Natural killer cell (primary cell): ENCODE data around the gene CIROP. TPM values are rescaled to one million over a fixed set of nuclear protein-coding genes. Genes with fewer than 3 reads are reported as not detected.

ENCODE experiments used
- ATAC-seq, 3 donors: fragments of 150-1000 bp in 2 of 3; fragments of 200-7000 bp in 1 of 3; cut with Tn5 transposase; 1 replicate in 1 of 3; 2 replicates in 2 of 3; pipeline ENCODE4 v1.10.0; 2021; ENCODE audit warnings: mild to moderate bottlenecking in 2 of 3, moderate library complexity in 2 of 3
- DNase-seq, 2 donors: peaks; one replicate each; pipeline versions ENCODE4 v3.0.0 to v3.0.0-alpha.2; 2013 to 2021; ENCODE audit warnings: mixed read lengths in 1 of 2
- H3K27ac ChIP-seq: one replicate; pipeline ENCODE4 v1.5.1; 2013; ENCODE audit warnings: mild to moderate bottlenecking, low read length
- H3K27me3 ChIP-seq: one replicate; pipeline ENCODE4 v1.6.1; 2013; ENCODE audit warnings: low read length; ENCODE audit not compliant: control insufficient read depth, insufficient read depth
- H3K36me3 ChIP-seq: one replicate; pipeline ENCODE4 v1.6.1; 2013; ENCODE audit warnings: low read length; ENCODE audit not compliant: control insufficient read depth, insufficient read depth
- H3K4me1 ChIP-seq: one replicate; pipeline ENCODE4 v1.6.1; 2013; ENCODE audit warnings: low read length; ENCODE audit not compliant: control insufficient read depth, insufficient read depth
- H3K4me3 ChIP-seq: one replicate; pipeline ENCODE4 v1.5.1; 2013; ENCODE audit warnings: low read length
- H3K9me3 ChIP-seq: one replicate; pipeline ENCODE4 v1.6.1; 2013; ENCODE audit warnings: low read length; ENCODE audit not compliant: control insufficient read depth, insufficient read depth
- H3K27ac Mint-ChIP-seq, 2 donors: one replicate each; pipeline ENCODE4 v1.8.0; 2022; ENCODE audit warnings: mild to moderate bottlenecking in 2 of 2, mixed read lengths in 2 of 2, moderate library complexity in 1 of 2
- H3K27me3 Mint-ChIP-seq, 2 donors: one replicate each; pipeline ENCODE4 v1.8.0; 2022; ENCODE audit warnings: low read depth in 2 of 2, mixed read lengths in 2 of 2
- H3K36me3 Mint-ChIP-seq: one replicate; pipeline ENCODE4 v1.8.0; 2022; ENCODE audit warnings: mixed read lengths
- H3K4me1 Mint-ChIP-seq, 2 donors: one replicate each; pipeline ENCODE4 v1.8.0; 2022; ENCODE audit warnings: mixed read lengths in 2 of 2
- H3K4me3 Mint-ChIP-seq: one replicate; pipeline ENCODE4 v1.8.0; 2022; ENCODE audit warnings: mild to moderate bottlenecking, moderate library complexity, mixed read lengths
- H3K9me3 Mint-ChIP-seq, 2 donors: one replicate each; pipeline ENCODE4 v1.8.0; 2022; ENCODE audit warnings: mixed read lengths in 2 of 2
- CTCF ChIP-seq: fragments of 200-600 bp; IDR thresholded peaks from one replicate; pipeline ENCODE4 v1.8.0; 2022; ENCODE audit warnings: antibody characterized with exemption
- WGBS: methylation state at CpG from one replicate; pipeline ENCODE4 v1.1.7; 2013; ENCODE audit warnings: missing lambda C conversion rate; ENCODE audit not compliant: insufficient coverage; 5-methylcytosine and 5-hydroxymethylcytosine counted together
- intact Hi-C: fragments of 100-400 bp; cut with micrococcal nuclease; formaldehyde crosslinking; loops from one replicate; pipeline ENCODE4 v1.14.2; 2022
- total RNA-seq, 4 donors: library from RNA; stranded (reverse); fragments of 120-200 nt in 1 of 4; gene quantifications; one replicate each; pipeline versions ENCODE4 v1.2.3 to v1.2.4, GENCODE V29; 2013 to 2022

CIROP gene
- total RNA-seq, 3 donors from 2014 or later (not counting 1 experiment from before 2014, with no cell fraction given): not detected

GRCh38 chr14:23101213-23101970, 3.4 kb downstream of the CIROP start:
- Mint-ChIP-seq H3K4me1 (peaks cover 15 to 21% of the 10 kb centered on the region in 2 donors), H3K36me3 (no peaks in the 10 kb centered on the region), H3K27me3 (no peaks in the 10 kb centered on the region), H3K27ac (no peak overlapping the region), H3K9me3 (no peaks in the 10 kb centered on the region), H3K4me3 (no peak overlapping the region)
- ATAC-seq (no peak), DNase-seq (no peak)
- no peak overlapping the region for H3K4me3 ChIP-seq
- peaks cover 11% of the 10 kb centered on the region for H3K36me3 ChIP-seq
- 92% methylated on average over 4 of the region's 6 CpGs for WGBS
- H3K27me3 ChIP-seq: no peaks in the 10 kb centered on the region
- H3K27ac ChIP-seq: no peak overlapping the region
- H3K4me1 ChIP-seq: peaks cover 4% of the 10 kb centered on the region
- H3K9me3 ChIP-seq: no peaks in the 10 kb centered on the region
- no peak for TF ChIP-seq CTCF
- intact Hi-C loops: no loop called here

- Histone ChIP-seq H3K9me3 (no peaks in the 10 kb centered on the region), H3K4me3 (no peak overlapping the region), H3K4me1 (peaks cover 9% of the 10 kb centered on the region), H3K36me3 (peaks cover 11% of the 10 kb centered on the region), H3K27me3 (no peaks in the 10 kb centered on the region), H3K27ac (no peak overlapping the region)
- ATAC-seq (no peak), DNase-seq (no peak)
- Mint-ChIP-seq H3K27me3 (no peaks in the 10 kb centered on the region), H3K4me3 (no peak overlapping the region), H3K9me3 (no peaks in the 10 kb centered on the region), H3K27ac (peak overlapping the region in 1 of 2 donors; percentile 9), H3K4me1 (peaks cover 15 to 23% of the 10 kb centered on the region in 2 donors), H3K36me3 (no peaks in the 10 kb centered on the region)
- intact Hi-C loops: loop anchor here (10.0 kb wide), 1 partner anchor 205 kb away; the partner anchor contains the start of genes BCL2L2 and PPP1R3E
- TF ChIP-seq CTCF: no peak
- whole genome bisulfite sequencing: 100% methylated on average over 9 of the region's 10 CpGs
These were observed 5.5 kb downstream of the CIROP start for GRCh38 chr14:23099212-23099861.

DNA sequence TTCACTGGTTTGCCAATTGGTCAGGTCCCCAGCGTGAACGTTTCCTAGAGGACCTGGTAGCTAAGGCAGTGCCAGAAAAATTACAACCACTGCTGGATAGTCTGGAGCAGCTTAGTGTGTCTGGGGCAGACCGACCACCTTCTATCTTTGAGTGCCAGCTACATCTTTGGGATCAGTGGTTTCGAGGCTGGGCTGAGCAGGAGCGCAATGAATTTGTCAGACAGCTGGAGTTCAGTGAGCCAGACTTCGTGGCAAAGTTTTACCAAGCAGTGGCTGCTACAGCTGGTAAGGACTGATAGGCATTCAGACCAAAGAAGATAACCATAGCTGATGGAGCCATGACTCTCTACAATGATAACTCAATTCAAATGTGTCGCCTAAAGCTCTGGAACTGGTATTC, 7.0 kb downstream of the CIROP start:
- Mint-ChIP-seq H3K9me3 (no peaks in the 10 kb centered on the region), H3K36me3 (no peaks in the 10 kb centered on the region), H3K27me3 (no peaks in the 10 kb centered on the region), H3K27ac (no peak overlapping the region), H3K4me3 (no peak overlapping the region), H3K4me1 (peaks cover 15 to 23% of the 10 kb centered on the region in 2 donors)
- Histone ChIP-seq H3K27ac (no peak overlapping the region), H3K9me3 (no peaks in the 10 kb centered on the region), H3K36me3 (peaks cover 17% of the 10 kb centered on the region), H3K4me1 (peaks cover 15% of the 10 kb centered on the region), H3K4me3 (no peak overlapping the region), H3K27me3 (no peaks in the 10 kb centered on the region)
- WGBS: 96% methylated on average over 7 of the region's 7 CpGs
- ATAC-seq (no peak), DNase-seq (no peak)
- intact Hi-C loops: loop anchor here (10.0 kb wide), 1 partner anchor 207 kb away; the partner anchor contains the start of genes BCL2L2 and PPP1R3E
- no peak for TF ChIP-seq CTCF
